Fibroblast of the aortic adventitia (primary cell): ENCODE data around the gene LIMK2. TPM values are rescaled to one million over a fixed set of nuclear protein-coding genes. Genes with fewer than 3 reads are reported as not detected.

Experiments used
- DNase-seq: peaks from one replicate; pipeline ENCODE4 v3.0.0-alpha.2; 2010; ENCODE audit warnings: low read depth
- H3K4me3 ChIP-seq: 2 replicates; pipeline ENCODE4 v1.5.1; 2011; ENCODE audit warnings: low read depth, mild to moderate bottlenecking, control low read depth, low read length, moderate library complexity
- CTCF ChIP-seq: IDR thresholded peaks from 2 replicates; pipeline ENCODE4 v1.5.1; 2011; ENCODE audit warnings: mild to moderate bottlenecking, low read length, control low read depth, inconsistent platforms; ENCODE audit not compliant: insufficient read depth
- total RNA-seq: library from RNA; depleted of rRNA; stranded (reverse); fragments of >200 nt; gene quantifications from 2 replicates; pipeline ENCODE4 v1.2.3, GENCODE V29; 2012; ENCODE audit warnings: low replicate concordance

The LIMK2 gene
- total RNA-seq, 1 donor = 10.0 TPM

GRCh38 chr22:31278151-31278621, 66.1 kb downstream of the LIMK2 start:
- no peak for DNase-seq
- no peak for TF ChIP-seq CTCF
- H3K4me3 ChIP-seq = no peak overlapping the region

GRCh38 chr22:31278626-31279326, 66.7 kb downstream of the LIMK2 start:
- DNase-seq = no peak
- H3K4me3 ChIP-seq = no peak overlapping the region
- no peak for TF ChIP-seq CTCF

- H3K4me3 ChIP-seq = no peak overlapping the region
- no peak for DNase-seq
- no peak for TF ChIP-seq CTCF
Measured at GRCh38 chr22:31279327-31279669, 67.2 kb downstream of the LIMK2 start.

- DNase-seq = no peak
- no peak overlapping the region for H3K4me3 ChIP-seq
- TF ChIP-seq CTCF = no peak
Measured at GRCh38 chr22:31279821-31280505, 67.9 kb downstream of the LIMK2 start.

GRCh38 chr22:31281733-31282132, 69.6 kb downstream of the LIMK2 start:
- no peak for DNase-seq
- no peak for TF ChIP-seq CTCF
- no peak overlapping the region for H3K4me3 ChIP-seq

- no peak for DNase-seq
- no peak overlapping the region for H3K4me3 ChIP-seq
- TF ChIP-seq CTCF = no peak
Measured at GRCh38 chr22:31282748-31283468, 70.8 kb downstream of the LIMK2 start.
